Activated T-cell treated with anti-CD3 and anti-CD28 coated beads, Interleukin-2, amount 50 U/mL, for 4 hours (primary cell): ENCODE data around the gene MCRIP1. TPM values are rescaled to one million over a fixed set of nuclear protein-coding genes. Genes with fewer than 3 reads are reported as not detected.

Source experiments
- ATAC-seq, 2 donors: fragments of 200-7000 bp; cut with Tn5 transposase; one replicate each; pipeline ENCODE4 v1.10.0; 2021
- DNase-seq: peaks from one replicate; pipeline ENCODE4 v3.0.0-alpha.2; 2020
- H3K27me3 Mint-ChIP-seq: one replicate; pipeline ENCODE4 v1.8.0; 2021; ENCODE audit warnings: low read depth, mixed read lengths
- H3K36me3 Mint-ChIP-seq: one replicate; pipeline ENCODE4 v1.8.0; 2022; ENCODE audit warnings: mixed read lengths; ENCODE audit not compliant: insufficient read depth
- H3K4me1 Mint-ChIP-seq: one replicate; pipeline ENCODE4 v1.8.0; 2021; ENCODE audit warnings: low read depth, mixed read lengths
- H3K4me3 Mint-ChIP-seq: one replicate; pipeline ENCODE4 v1.8.0; 2021; ENCODE audit warnings: mild to moderate bottlenecking, moderate library complexity, mixed read lengths
- H3K9me3 Mint-ChIP-seq: one replicate; pipeline ENCODE4 v1.8.0; 2021; ENCODE audit warnings: mixed read lengths
- total RNA-seq, 3 donors: library from RNA; stranded (reverse); gene quantifications; one replicate each; pipeline ENCODE4 v1.2.1, GENCODE V29; 2021

MCRIP1 gene
- total RNA-seq, 3 donors from 2014 or later = 100 to 112 (median 110) TPM

- peaks cover 14% of the 10 kb centered on the region for H3K36me3 Mint-ChIP-seq
- peaks cover 36% of the 10 kb centered on the region for H3K4me1 Mint-ChIP-seq
- H3K4me3 Mint-ChIP-seq = no peak overlapping the region
- H3K27me3 Mint-ChIP-seq = no peaks in the 10 kb centered on the region
- no peak for DNase-seq
- ATAC-seq = no peak
- no peaks in the 10 kb centered on the region for H3K9me3 Mint-ChIP-seq
Observed at GRCh38 chr17:81866440-81867169, 33.5 kb upstream of the MCRIP1 start.

GRCh38 chr17:81865733-81866439 lies 32.8 kb upstream of the MCRIP1 start:
- Mint-ChIP-seq H3K4me3 (no peak overlapping the region), H3K4me1 (peaks cover 36% of the 10 kb centered on the region), H3K27me3 (no peaks in the 10 kb centered on the region), H3K9me3 (no peaks in the 10 kb centered on the region), H3K36me3 (peaks cover 14% of the 10 kb centered on the region)
- DNase-seq (no peak), ATAC-seq (no peak)

GRCh38 chr17:81865358-81865732 lies 32.3 kb upstream of the MCRIP1 start:
- H3K27me3 Mint-ChIP-seq = no peaks in the 10 kb centered on the region
- H3K9me3 Mint-ChIP-seq = no peaks in the 10 kb centered on the region
- ATAC-seq (no peak), DNase-seq (no peak)
- H3K4me1 Mint-ChIP-seq = peaks cover 36% of the 10 kb centered on the region
- no peak overlapping the region for H3K4me3 Mint-ChIP-seq
- peaks cover 14% of the 10 kb centered on the region for H3K36me3 Mint-ChIP-seq

- Mint-ChIP-seq H3K27me3 (no peaks in the 10 kb centered on the region), H3K4me1 (peaks cover 35% of the 10 kb centered on the region), H3K4me3 (peak overlapping the region; percentile 80), H3K36me3 (peaks cover 14% of the 10 kb centered on the region), H3K9me3 (no peaks in the 10 kb centered on the region)
- ATAC-seq = no peak
- no peak for DNase-seq
Observed at GRCh38 chr17:81863833-81864768, 31.0 kb upstream of the MCRIP1 start.

GRCh38 chr17:81863123-81863675 lies 30.1 kb upstream of the MCRIP1 start:
- H3K36me3 Mint-ChIP-seq = peaks cover 14% of the 10 kb centered on the region
- no peak for DNase-seq
- H3K4me3 Mint-ChIP-seq = peak overlapping the region; percentile 80
- H3K4me1 Mint-ChIP-seq = peaks cover 40% of the 10 kb centered on the region
- H3K9me3 Mint-ChIP-seq = no peaks in the 10 kb centered on the region
- H3K27me3 Mint-ChIP-seq = no peaks in the 10 kb centered on the region
- ATAC-seq = no peak

GRCh38 chr17:81860756-81861568 lies 27.9 kb upstream of the MCRIP1 start:
- Mint-ChIP-seq H3K9me3 (no peaks in the 10 kb centered on the region), H3K4me1 (peaks cover 34% of the 10 kb centered on the region), H3K27me3 (no peaks in the 10 kb centered on the region), H3K36me3 (peaks cover 22% of the 10 kb centered on the region), H3K4me3 (peak overlapping the region; percentile 90)
- DNase-seq (peak; percentile 99), ATAC-seq (peak; percentile 84 to 85)

GRCh38 chr17:81859906-81860755 lies 27.0 kb upstream of the MCRIP1 start, which contains the start of gene P4HB:
Gene P4HB (minus strand): TSS chr17:81860535. CDS start chr17:81860471, 64 bp downstream.
- DNase-seq = no peak

GRCh38 chr17:81858967-81859905 lies 26.1 kb upstream of the MCRIP1 start:
- DNase-seq = no peak
- peak overlapping the region; percentile 87 for H3K4me3 Mint-ChIP-seq
- no peaks in the 10 kb centered on the region for H3K9me3 Mint-ChIP-seq
- H3K27me3 Mint-ChIP-seq = no peaks in the 10 kb centered on the region
- no peak for ATAC-seq
- peaks cover 37% of the 10 kb centered on the region for H3K4me1 Mint-ChIP-seq
- peaks cover 24% of the 10 kb centered on the region for H3K36me3 Mint-ChIP-seq

More at GRCh38 chr17:81859906-81860755, 27.0 kb upstream of the MCRIP1 start, which contains the start of gene P4HB:
- Mint-ChIP-seq H3K27me3 (no peaks in the 10 kb centered on the region), H3K36me3 (peaks cover 24% of the 10 kb centered on the region), H3K4me3 (peak within 1 kb of the TSS; percentile 90), H3K4me1 (peaks cover 37% of the 10 kb centered on the region), H3K9me3 (no peaks in the 10 kb centered on the region)
- no peak for ATAC-seq

- Mint-ChIP-seq H3K4me1 (peaks cover 33% of the 10 kb centered on the region), H3K9me3 (no peaks in the 10 kb centered on the region), H3K27me3 (no peaks in the 10 kb centered on the region), H3K4me3 (peak overlapping the region; percentile 87), H3K36me3 (peaks cover 24% of the 10 kb centered on the region)
- no peak for DNase-seq
- no peak for ATAC-seq
Observed at GRCh38 chr17:81858170-81858966, 25.3 kb upstream of the MCRIP1 start.

GRCh38 chr17:81854974-81855774 lies 22.1 kb upstream of the MCRIP1 start:
- peaks cover 22% of the 10 kb centered on the region for H3K4me1 Mint-ChIP-seq
- ATAC-seq (no peak), DNase-seq (no peak)
- H3K36me3 Mint-ChIP-seq = peaks cover 28% of the 10 kb centered on the region
- H3K27me3 Mint-ChIP-seq = no peaks in the 10 kb centered on the region
- no peaks in the 10 kb centered on the region for H3K9me3 Mint-ChIP-seq
- H3K4me3 Mint-ChIP-seq = no peak overlapping the region

- H3K4me1 Mint-ChIP-seq = peaks cover 4% of the 10 kb centered on the region
- no peaks in the 10 kb centered on the region for H3K27me3 Mint-ChIP-seq
- H3K36me3 Mint-ChIP-seq = peaks cover 19% of the 10 kb centered on the region
- ATAC-seq = no peak
- H3K4me3 Mint-ChIP-seq = no peak overlapping the region
- no peaks in the 10 kb centered on the region for H3K9me3 Mint-ChIP-seq
- DNase-seq = no peak
Observed at GRCh38 chr17:81852237-81852636, 19.1 kb upstream of the MCRIP1 start.
